Upper lobe of left lung (tissue), 4 donors: ENCODE results near the gene DVL2.

Source experiments
- EP300 ChIP-seq, 4 donors: sonication (generic); formaldehyde crosslinking; IDR thresholded peaks; one replicate each; pipeline ENCODE4 v1.5.1; 2017; ENCODE audit warnings: antibody characterized with exemption in 4 of 4, control low read depth in 2 of 4
- POLR2AphosphoS5 ChIP-seq, 2 donors: sonication (generic); formaldehyde crosslinking; IDR thresholded peaks; one replicate each; pipeline ENCODE4 v1.5.1; 2017; ENCODE audit warnings: antibody characterized with exemption in 2 of 2
- TF ChIP-seq, protein P1 (sequence below), 6 experiments: fragments of 450-650 bp in 4 of 6; fragments of 200-600 bp in 2 of 6; sonication (generic) in 2 of 6; IDR thresholded peaks; one replicate each; pipeline ENCODE4 v1.5.1; 2016 to 2019; ENCODE audit warnings: antibody characterized with exemption in 6 of 6

- TF ChIP-seq POLR2AphosphoS5 (IDR thresholded peaks at IDR 0.05) (no peak), EP300 (IDR thresholded peaks at IDR 0.05) (no peak)
- TF ChIP-seq, protein P1, sequence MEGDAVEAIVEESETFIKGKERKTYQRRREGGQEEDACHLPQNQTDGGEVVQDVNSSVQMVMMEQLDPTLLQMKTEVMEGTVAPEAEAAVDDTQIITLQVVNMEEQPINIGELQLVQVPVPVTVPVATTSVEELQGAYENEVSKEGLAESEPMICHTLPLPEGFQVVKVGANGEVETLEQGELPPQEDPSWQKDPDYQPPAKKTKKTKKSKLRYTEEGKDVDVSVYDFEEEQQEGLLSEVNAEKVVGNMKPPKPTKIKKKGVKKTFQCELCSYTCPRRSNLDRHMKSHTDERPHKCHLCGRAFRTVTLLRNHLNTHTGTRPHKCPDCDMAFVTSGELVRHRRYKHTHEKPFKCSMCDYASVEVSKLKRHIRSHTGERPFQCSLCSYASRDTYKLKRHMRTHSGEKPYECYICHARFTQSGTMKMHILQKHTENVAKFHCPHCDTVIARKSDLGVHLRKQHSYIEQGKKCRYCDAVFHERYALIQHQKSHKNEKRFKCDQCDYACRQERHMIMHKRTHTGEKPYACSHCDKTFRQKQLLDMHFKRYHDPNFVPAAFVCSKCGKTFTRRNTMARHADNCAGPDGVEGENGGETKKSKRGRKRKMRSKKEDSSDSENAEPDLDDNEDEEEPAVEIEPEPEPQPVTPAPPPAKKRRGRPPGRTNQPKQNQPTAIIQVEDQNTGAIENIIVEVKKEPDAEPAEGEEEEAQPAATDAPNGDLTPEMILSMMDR (IDR thresholded peaks at IDR 0.05) = no peak
Observed at GRCh38 chr17:7191069-7191468, 43.2 kb downstream of the DVL2 start.
